CD14-positive monocyte (primary cell): ENCODE measurements around the gene GJA4. TPM values are rescaled to one million over a fixed set of nuclear protein-coding genes. Genes with fewer than 3 reads are reported as not detected.

Experiments
- DNase-seq, 3 donors: peaks; one replicate each; pipeline ENCODE4 v3.0.0-alpha.2; 2011 to 2022
- H2AFZ ChIP-seq: 2 replicates; pipeline ENCODE4 v1.6.0; 2012; ENCODE audit warnings: mild to moderate bottlenecking, low read depth, low read length, inconsistent platforms; ENCODE audit not compliant: insufficient read depth, poor library complexity, severe bottlenecking
- H3K27ac ChIP-seq, 2 donors: 1 replicate in 1 of 2; 2 replicates in 1 of 2; pipeline ENCODE4 v1.5.1; 2012 to 2013; ENCODE audit warnings: low read length in 2 of 2, control low read depth in 1 of 2, inconsistent platforms in 1 of 2, low read depth in 1 of 2, mild to moderate bottlenecking in 1 of 2
- H3K27me3 ChIP-seq, 2 donors: one replicate each; pipeline versions ENCODE4 v1.6.0 to v1.6.1; 2011 to 2013; ENCODE audit warnings: low read length in 2 of 2; ENCODE audit not compliant: control insufficient read depth in 2 of 2, insufficient read depth in 2 of 2
- H3K36me3 ChIP-seq, 2 donors: replicated peaks in 1 of 2; 1 replicate in 1 of 2; 2 replicates in 1 of 2; pipeline versions ENCODE4 v1.5.1 to v1.6.1; 2012 to 2013; ENCODE audit warnings: low read length in 2 of 2, control low read depth in 1 of 2, inconsistent platforms in 1 of 2, mild to moderate bottlenecking in 1 of 2; ENCODE audit not compliant: insufficient read depth in 2 of 2, control insufficient read depth in 1 of 2
- H3K4me1 ChIP-seq, 2 donors: 1 replicate in 1 of 2; 2 replicates in 1 of 2; pipeline versions ENCODE4 v1.5.1 to v1.6.1; 2012 to 2013; ENCODE audit warnings: low read length in 2 of 2, control low read depth in 1 of 2, inconsistent platforms in 1 of 2, mild to moderate bottlenecking in 1 of 2, moderate library complexity in 1 of 2; ENCODE audit not compliant: insufficient read depth in 2 of 2, control insufficient read depth in 1 of 2
- H3K4me2 ChIP-seq: replicated peaks from 2 replicates; pipeline ENCODE3; 2012; ENCODE audit warnings: low read length, moderate library complexity, mild to moderate bottlenecking; ENCODE audit not compliant: poor library complexity, severe bottlenecking; ENCODE audit errors: extremely low read depth
- H3K4me3 ChIP-seq, 3 experiments: fragments of 200-600 bp in 1 of 3; sonication (generic) in 1 of 3; replicated peaks in 1 of 3; 1 replicate in 2 of 3; 2 replicates in 1 of 3; pipeline ENCODE4 v1.5.1; 2011 to 2013; ENCODE audit warnings: low read length in 3 of 3, mild to moderate bottlenecking in 3 of 3, control low read depth in 2 of 3, low read depth in 2 of 3, inconsistent platforms in 1 of 3, moderate library complexity in 1 of 3
- H3K79me2 ChIP-seq: 2 replicates; pipeline ENCODE4 v1.6.0; 2012; ENCODE audit warnings: mild to moderate bottlenecking, control low read depth, inconsistent platforms, low read length, moderate library complexity; ENCODE audit not compliant: insufficient read depth
- H3K9ac ChIP-seq: 2 replicates; pipeline ENCODE4 v1.6.0; 2017; ENCODE audit warnings: low read length, mild to moderate bottlenecking; ENCODE audit not compliant: insufficient read depth, poor library complexity, severe bottlenecking
- H3K9me3 ChIP-seq, 2 donors: replicated peaks in 1 of 2; 1 replicate in 1 of 2; 2 replicates in 1 of 2; pipeline versions ENCODE4 v1.5.1 to v1.6.1; 2012 to 2013; ENCODE audit warnings: low read length in 2 of 2, control low read depth in 1 of 2; ENCODE audit not compliant: control insufficient read depth in 1 of 2, insufficient read depth in 1 of 2
- H4K20me1 ChIP-seq: 2 replicates; pipeline ENCODE4 v1.6.0; 2012; ENCODE audit warnings: mild to moderate bottlenecking, low read length, control low read depth, moderate library complexity; ENCODE audit not compliant: insufficient read depth
- H3K27ac Mint-ChIP-seq, 7 donors: one replicate each; pipeline ENCODE4 v1.8.0; 2020; ENCODE audit warnings: mild to moderate bottlenecking in 7 of 7, mixed read lengths in 7 of 7, moderate library complexity in 6 of 7, inconsistent platforms in 2 of 7
- H3K27me3 Mint-ChIP-seq, 3 donors: one replicate each; pipeline ENCODE4 v1.8.0; 2021 to 2022; ENCODE audit warnings: low read depth in 3 of 3, mild to moderate bottlenecking in 3 of 3, mixed read lengths in 3 of 3, moderate library complexity in 3 of 3, inconsistent platforms in 1 of 3
- H3K36me3 Mint-ChIP-seq, 2 donors: one replicate each; pipeline ENCODE4 v1.8.0; 2020; ENCODE audit warnings: mixed read lengths in 2 of 2, inconsistent platforms in 1 of 2, mild to moderate bottlenecking in 1 of 2
- H3K4me1 Mint-ChIP-seq: one replicate; pipeline ENCODE4 v1.8.0; 2020; ENCODE audit warnings: mild to moderate bottlenecking, mixed read lengths
- H3K4me3 Mint-ChIP-seq, 2 donors: one replicate each; pipeline ENCODE4 v1.8.0; 2020; ENCODE audit warnings: mild to moderate bottlenecking in 2 of 2, mixed read lengths in 2 of 2, moderate library complexity in 1 of 2
- H3K9me3 Mint-ChIP-seq, 7 donors: one replicate each; pipeline ENCODE4 v1.8.0; 2020 to 2022; ENCODE audit warnings: mixed read lengths in 7 of 7, mild to moderate bottlenecking in 6 of 7, moderate library complexity in 6 of 7, inconsistent platforms in 2 of 7
- CTCF ChIP-seq: fragments of 200-600 bp; IDR thresholded peaks from one replicate; pipeline ENCODE4 v1.8.0; 2022; ENCODE audit warnings: antibody characterized with exemption, mild to moderate bottlenecking
- WGBS: methylation state at CpG from one replicate; pipeline ENCODE4 v1.1.5; 2013; ENCODE audit warnings: missing lambda C conversion rate; ENCODE audit not compliant: insufficient coverage; 5-methylcytosine and 5-hydroxymethylcytosine counted together
- intact Hi-C, 2 donors: fragments of 100-400 bp; cut with micrococcal nuclease; formaldehyde crosslinking; loops; one replicate each; pipeline versions ENCODE4 v1.15.0 to v1.15.1; 2023
- polyA plus RNA-seq, 3 donors: library from polyadenylated mRNA; depleted of rRNA in 1 of 3; unstranded in 2 of 3; stranded (reverse) in 1 of 3; fragments of 300-500 nt in 2 of 3; fragments of >200 nt in 1 of 3; fragmentation: Illumina TruSeq in 2 of 3; gene quantifications; 1 replicate in 2 of 3; 2 replicates in 1 of 3; pipeline ENCODE4 v1.2.3, GENCODE V29; 2012 to 2021

The GJA4 gene
- polyA plus RNA-seq, 3 donors, result not detected

GRCh38 chr1:34757386-34757785 lies 35.4 kb upstream of the GJA4 start:
- H3K36me3 ChIP-seq, result no peaks in the 10 kb centered on the region
- H3K4me3 ChIP-seq, result no peak overlapping the region
- no peak overlapping the region for H3K27ac Mint-ChIP-seq
- H3K27me3 ChIP-seq, result no peaks in the 10 kb centered on the region
- WGBS, result 96% methylated on average over 21 of the region's 21 CpGs
- intact Hi-C loops, result no loop called here
- no peaks in the 10 kb centered on the region for H3K9me3 ChIP-seq
- no peak for TF ChIP-seq CTCF
- H3K4me1 ChIP-seq, result no peaks in the 10 kb centered on the region
- H3K9ac ChIP-seq, result no peak overlapping the region
- no peak for DNase-seq
- no peaks in the 10 kb centered on the region for H3K36me3 Mint-ChIP-seq
- H3K79me2 ChIP-seq, result no peaks in the 10 kb centered on the region
- H3K27ac ChIP-seq, result no peak overlapping the region
- no peak overlapping the region for H3K4me3 Mint-ChIP-seq
- H3K4me1 Mint-ChIP-seq, result no peaks in the 10 kb centered on the region
- H3K4me2 ChIP-seq, result no peak overlapping the region
- H3K9me3 Mint-ChIP-seq, result no peaks in the 10 kb centered on the region
- no peaks in the 10 kb centered on the region for H4K20me1 ChIP-seq
- peaks cover 1 to 6% (median 5%) of the 10 kb centered on the region in 3 donors for H3K27me3 Mint-ChIP-seq
- no peak overlapping the region for H2AFZ ChIP-seq

- Mint-ChIP-seq H3K36me3 (no peaks in the 10 kb centered on the region), H3K27ac (no peak overlapping the region), H3K4me3 (peak overlapping the region in 1 of 2 donors; percentile 20), H3K4me1 (no peaks in the 10 kb centered on the region), H3K9me3 (peaks cover 0 to 3% (median 0%) of the 10 kb centered on the region in 7 donors), H3K27me3 (peaks cover 1 to 7% (median 3%) of the 10 kb centered on the region in 3 donors)
- H3K9me3 ChIP-seq, result no peaks in the 10 kb centered on the region
- no peaks in the 10 kb centered on the region for H4K20me1 ChIP-seq
- no peaks in the 10 kb centered on the region for H3K4me1 ChIP-seq
- WGBS, result 92% methylated on average over 2 of the region's 4 CpGs
- intact Hi-C loops, result no loop called here
- H3K79me2 ChIP-seq, result no peaks in the 10 kb centered on the region
- H3K4me2 ChIP-seq, result no peak overlapping the region
- H3K9ac ChIP-seq, result no peak overlapping the region
- H3K27ac ChIP-seq, result no peak overlapping the region
- H3K4me3 ChIP-seq, result no peak overlapping the region
- H3K27me3 ChIP-seq, result no peaks in the 10 kb centered on the region
- H2AFZ ChIP-seq, result no peak overlapping the region
- TF ChIP-seq CTCF, result no peak
- H3K36me3 ChIP-seq, result no peaks in the 10 kb centered on the region
- no peak for DNase-seq
Observed at GRCh38 chr1:34758751-34759150, 34.0 kb upstream of the GJA4 start.
